ENCODE measurements around the gene CYP27B1.

CYP27B1 gene

DNA sequence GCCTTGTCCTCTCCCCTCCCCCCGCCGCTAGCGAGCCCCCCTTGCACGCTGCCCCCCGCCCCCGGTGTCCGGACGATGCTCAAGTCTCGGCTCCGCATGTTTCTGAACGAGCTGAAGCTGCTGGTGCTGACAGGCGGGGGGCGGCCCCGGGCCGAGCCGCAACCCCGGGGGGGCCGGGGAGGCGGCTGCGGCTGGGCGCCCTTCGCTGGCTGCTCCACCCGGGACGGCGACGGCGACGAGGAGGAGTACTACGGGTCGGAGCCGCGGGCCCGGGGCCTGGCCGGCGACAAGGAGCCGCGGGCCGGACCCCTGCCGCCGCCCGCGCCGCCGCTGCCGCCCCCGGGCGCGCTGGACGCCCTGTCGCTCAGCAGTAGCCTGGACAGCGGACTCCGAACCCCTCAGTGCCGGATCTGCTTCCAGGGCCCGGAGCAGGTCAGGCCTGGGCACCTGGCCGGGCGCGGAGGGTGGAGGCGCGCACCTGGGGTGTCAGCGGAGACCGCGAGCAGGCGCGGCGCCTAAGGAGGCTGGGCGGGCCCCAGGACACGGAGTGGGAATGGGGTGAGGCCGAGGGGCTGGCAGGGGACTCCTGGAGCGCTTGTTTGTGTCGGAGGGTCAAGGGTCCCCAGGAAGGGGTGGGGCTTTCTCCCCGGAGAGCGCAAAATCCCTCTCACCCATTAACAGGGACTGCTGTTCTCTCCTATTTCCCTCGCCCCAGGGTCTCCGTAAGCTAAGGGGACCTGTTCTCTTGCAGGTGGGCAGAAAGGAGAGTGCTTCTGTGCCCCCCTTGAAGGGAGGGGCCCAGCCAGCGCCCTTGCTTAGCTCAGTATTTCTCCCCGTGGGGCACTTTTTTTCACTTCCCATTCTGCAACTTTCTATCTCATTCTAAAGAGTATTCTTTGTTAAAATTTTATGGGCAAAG, 11.2 kb downstream of the CYP27B1 start:
- peak; percentile 67 for TF ChIP-seq ZBTB7A (IDR thresholded peaks at IDR 0.05; ENCODE audit: low read depth)
- no peak for TF ChIP-seq CREB1 (IDR thresholded peaks at IDR 0.05; ENCODE audit: low read depth)
- TF ChIP-seq, protein P1, sequence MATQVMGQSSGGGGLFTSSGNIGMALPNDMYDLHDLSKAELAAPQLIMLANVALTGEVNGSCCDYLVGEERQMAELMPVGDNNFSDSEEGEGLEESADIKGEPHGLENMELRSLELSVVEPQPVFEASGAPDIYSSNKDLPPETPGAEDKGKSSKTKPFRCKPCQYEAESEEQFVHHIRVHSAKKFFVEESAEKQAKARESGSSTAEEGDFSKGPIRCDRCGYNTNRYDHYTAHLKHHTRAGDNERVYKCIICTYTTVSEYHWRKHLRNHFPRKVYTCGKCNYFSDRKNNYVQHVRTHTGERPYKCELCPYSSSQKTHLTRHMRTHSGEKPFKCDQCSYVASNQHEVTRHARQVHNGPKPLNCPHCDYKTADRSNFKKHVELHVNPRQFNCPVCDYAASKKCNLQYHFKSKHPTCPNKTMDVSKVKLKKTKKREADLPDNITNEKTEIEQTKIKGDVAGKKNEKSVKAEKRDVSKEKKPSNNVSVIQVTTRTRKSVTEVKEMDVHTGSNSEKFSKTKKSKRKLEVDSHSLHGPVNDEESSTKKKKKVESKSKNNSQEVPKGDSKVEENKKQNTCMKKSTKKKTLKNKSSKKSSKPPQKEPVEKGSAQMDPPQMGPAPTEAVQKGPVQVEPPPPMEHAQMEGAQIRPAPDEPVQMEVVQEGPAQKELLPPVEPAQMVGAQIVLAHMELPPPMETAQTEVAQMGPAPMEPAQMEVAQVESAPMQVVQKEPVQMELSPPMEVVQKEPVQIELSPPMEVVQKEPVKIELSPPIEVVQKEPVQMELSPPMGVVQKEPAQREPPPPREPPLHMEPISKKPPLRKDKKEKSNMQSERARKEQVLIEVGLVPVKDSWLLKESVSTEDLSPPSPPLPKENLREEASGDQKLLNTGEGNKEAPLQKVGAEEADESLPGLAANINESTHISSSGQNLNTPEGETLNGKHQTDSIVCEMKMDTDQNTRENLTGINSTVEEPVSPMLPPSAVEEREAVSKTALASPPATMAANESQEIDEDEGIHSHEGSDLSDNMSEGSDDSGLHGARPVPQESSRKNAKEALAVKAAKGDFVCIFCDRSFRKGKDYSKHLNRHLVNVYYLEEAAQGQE (IDR thresholded peaks at IDR 0.05; ENCODE audit: low read depth) = peak; percentile 47
- TF ChIP-seq, protein P2, sequence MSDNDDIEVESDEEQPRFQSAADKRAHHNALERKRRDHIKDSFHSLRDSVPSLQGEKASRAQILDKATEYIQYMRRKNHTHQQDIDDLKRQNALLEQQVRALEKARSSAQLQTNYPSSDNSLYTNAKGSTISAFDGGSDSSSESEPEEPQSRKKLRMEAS (IDR thresholded peaks at IDR 0.05) = peak; percentile 32; the same call in 1 of the 2 replicates
- no peak for TF ChIP-seq EGR1 (IDR thresholded peaks at IDR 0.05)

DNA sequence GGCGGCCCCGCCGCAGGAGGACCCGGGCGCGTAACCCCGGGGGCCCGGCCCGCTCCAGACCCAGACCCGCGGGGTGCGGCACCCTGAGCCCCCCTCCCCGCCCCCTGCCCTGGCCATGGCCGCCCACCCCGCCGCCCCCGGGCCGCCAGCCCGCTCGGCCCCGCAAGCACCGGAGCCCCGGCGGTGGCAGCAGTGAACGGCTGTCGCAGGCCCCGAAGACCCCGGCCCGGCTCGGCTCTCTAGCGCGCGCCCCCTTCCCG, 11.8 kb downstream of the CYP27B1 start:
- TF ChIP-seq, protein P3, sequence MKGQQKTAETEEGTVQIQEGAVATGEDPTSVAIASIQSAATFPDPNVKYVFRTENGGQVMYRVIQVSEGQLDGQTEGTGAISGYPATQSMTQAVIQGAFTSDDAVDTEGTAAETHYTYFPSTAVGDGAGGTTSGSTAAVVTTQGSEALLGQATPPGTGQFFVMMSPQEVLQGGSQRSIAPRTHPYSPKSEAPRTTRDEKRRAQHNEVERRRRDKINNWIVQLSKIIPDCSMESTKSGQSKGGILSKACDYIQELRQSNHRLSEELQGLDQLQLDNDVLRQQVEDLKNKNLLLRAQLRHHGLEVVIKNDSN (IDR thresholded peaks at IDR 0.05) = no peak
- TF ChIP-seq ZBTB7A (IDR thresholded peaks at IDR 0.05; ENCODE audit: low read depth) = 0 out of 2 replicates have a peak, but pooled peaks have one; percentile 4

DNA sequence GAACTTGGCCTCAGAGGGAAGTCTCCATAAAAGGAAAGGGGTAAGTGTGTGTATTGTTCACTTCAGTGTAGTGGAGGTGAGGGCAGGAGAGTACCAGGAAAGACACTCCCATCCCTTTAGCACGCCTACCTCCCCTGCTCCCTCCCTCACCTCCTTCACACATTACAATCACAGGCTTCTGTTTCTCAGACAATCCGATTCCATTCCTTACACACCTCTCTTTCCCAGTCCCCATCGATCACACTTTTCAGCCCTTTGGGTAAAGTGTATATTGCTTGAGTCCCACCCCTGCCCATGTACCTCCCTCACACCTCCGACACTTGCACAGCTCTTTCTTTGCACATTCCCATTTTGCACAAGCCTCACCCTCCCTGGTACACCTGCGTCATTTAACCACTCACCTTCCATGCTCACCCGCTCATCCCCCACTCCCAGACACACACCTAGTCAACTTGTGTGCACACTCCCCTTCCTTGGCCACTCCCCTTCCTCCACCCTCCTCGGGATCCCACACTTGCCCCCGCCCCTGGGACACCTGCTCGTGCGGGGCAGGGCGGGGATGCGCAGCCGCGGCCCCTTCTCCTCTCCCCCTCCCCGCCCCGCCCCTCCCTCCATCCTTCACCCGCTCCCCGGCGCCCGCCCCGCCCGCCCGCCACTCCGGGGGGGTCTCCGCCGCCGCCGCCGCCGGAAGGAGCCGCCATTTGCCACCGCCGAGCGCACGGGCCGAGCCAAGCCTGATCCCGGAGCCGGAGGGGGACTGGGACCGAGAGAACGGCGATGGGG, 12.3 kb downstream of the CYP27B1 start, which contains the start of gene MARCHF9:
Gene MARCHF9 (plus strand): TSS at position 693 of the 783 bp plus-strand sequence. CDS start 426 bp downstream, outside the sequence.
- TF ChIP-seq CEBPB (IDR thresholded peaks at IDR 0.05) (no peak), TAF1 (IDR thresholded peaks at IDR 0.05; ENCODE audit: low read depth) (no peak), YY1 (IDR thresholded peaks at IDR 0.05; ENCODE audit: low read depth) (peak; percentile 84), ZBTB7A (IDR thresholded peaks at IDR 0.05; ENCODE audit: low read depth) (no peak; the same call in 1 of the 2 replicates), TEAD4 (IDR thresholded peaks at IDR 0.05) (no peak), TCF12 (IDR thresholded peaks at IDR 0.05; ENCODE audit: low read depth) (no peak)
- TF ChIP-seq, protein P3 (IDR thresholded peaks at IDR 0.05) = no peak

DNA sequence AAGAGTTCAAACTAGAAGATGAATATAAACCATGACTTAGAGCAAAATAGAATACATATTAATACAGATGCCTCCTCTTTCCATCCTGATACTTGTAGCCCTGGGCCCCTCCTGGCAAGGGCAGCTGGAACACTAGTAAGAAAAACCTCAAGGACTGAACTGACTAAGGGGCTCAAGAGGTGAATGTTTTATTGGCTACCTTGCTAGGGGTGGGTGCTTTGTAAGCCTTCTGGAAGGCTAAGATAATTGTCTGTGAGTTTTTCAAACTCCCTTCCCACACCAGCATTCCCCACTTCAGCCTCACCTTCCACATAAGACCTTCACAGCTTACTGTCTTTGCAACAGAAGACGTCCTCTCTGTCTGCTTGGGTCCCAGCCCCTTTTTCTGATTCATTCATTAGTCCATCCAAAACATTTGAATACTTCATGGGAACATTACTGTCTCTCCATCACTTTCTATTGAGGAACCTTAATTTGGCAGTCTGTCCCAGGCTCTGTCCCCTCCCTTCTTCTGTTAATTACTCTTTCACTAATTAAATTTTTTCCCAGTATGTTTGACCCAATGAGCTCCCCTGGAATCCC, 13.0 kb downstream of the CYP27B1 start:
- TF ChIP-seq, protein P1 (IDR thresholded peaks at IDR 0.05; ENCODE audit: low read depth) = no peak
- TF ChIP-seq NFIC (IDR thresholded peaks at IDR 0.05) (no peak), EP300 (IDR thresholded peaks at IDR 0.05; ENCODE audit: borderline replicate concordance) (no peak), CEBPB (IDR thresholded peaks at IDR 0.05) (no peak), RAD21 (IDR thresholded peaks at IDR 0.05; ENCODE audit: low read depth) (no peak), TAF1 (IDR thresholded peaks at IDR 0.05; ENCODE audit: low read depth) (no peak), FOXM1 (IDR thresholded peaks at IDR 0.05; ENCODE audit: borderline replicate concordance, low read depth) (no peak), ZBTB7A (IDR thresholded peaks at IDR 0.05; ENCODE audit: low read depth) (no peak), TCF12 (IDR thresholded peaks at IDR 0.05; ENCODE audit: low read depth) (no peak), TEAD4 (IDR thresholded peaks at IDR 0.05) (no peak), EGR1 (IDR thresholded peaks at IDR 0.05) (no peak)
- TF ChIP-seq, protein P2 (IDR thresholded peaks at IDR 0.05) = no peak

DNA sequence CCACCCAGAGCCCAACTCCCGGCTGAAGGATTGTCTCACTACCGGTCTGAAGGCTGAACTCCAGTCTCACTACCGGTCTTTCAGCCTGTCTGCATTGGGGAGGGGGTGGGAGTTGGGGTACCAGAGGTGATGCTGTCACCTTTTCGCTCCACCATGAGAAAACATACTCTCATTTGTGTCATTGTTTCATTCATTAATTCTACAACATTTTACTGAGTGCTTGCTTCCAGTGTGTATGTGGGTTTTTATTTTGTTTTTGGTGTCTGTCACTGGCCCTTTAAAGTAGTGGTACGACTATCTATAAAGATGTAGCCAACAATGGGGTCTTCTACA, 14.2 kb downstream of the CYP27B1 start:
- TF ChIP-seq CEBPB (IDR thresholded peaks at IDR 0.05) (no peak), EP300 (IDR thresholded peaks at IDR 0.05; ENCODE audit: borderline replicate concordance) (no peak)

Measured in Ishikawa (cell line).